GM23338 (cell line): ENCODE measurements around the gene SRP68.

ENCODE experiments used
- CREB1 ChIP-seq: fragments of 250-450 bp; sonication (Bioruptor Pico); IDR thresholded peaks from 2 replicates; pipeline ENCODE4 v1.5.0; 2020; ENCODE audit warnings: low read depth, mild to moderate bottlenecking, moderate library complexity
- CTCF ChIP-seq, 2 experiments: fragments of 200-600 bp in 1 of 2; sonication (generic) in 1 of 2; conservative IDR thresholded peaks; 2 replicates each; pipeline versions ENCODE4 v1.5.1 to v1.6.1; 2016 to 2017; ENCODE audit warnings: antibody characterized with exemption in 2 of 2, low read depth in 2 of 2, mild to moderate bottlenecking in 2 of 2, moderate library complexity in 1 of 2
- EZH2 ChIP-seq: fragments of 200-600 bp; sonication (generic); IDR thresholded peaks from one replicate; pipeline ENCODE4 v1.8.0; 2017; ENCODE audit warnings: antibody characterized with exemption, mild to moderate bottlenecking, low read depth; ENCODE audit not compliant: unreplicated experiment
- EZH2phosphoT487 ChIP-seq: fragments of 200-600 bp; sonication (generic); IDR thresholded peaks from one replicate; pipeline ENCODE4 v1.8.1; 2018; ENCODE audit warnings: antibody characterized with exemption; ENCODE audit not compliant: unreplicated experiment
- JUNB ChIP-seq: IDR thresholded peaks from one replicate; pipeline ENCODE4 v1.6.1; 2016; ENCODE audit warnings: antibody characterized with exemption; ENCODE audit not compliant: unreplicated experiment
- POLR2AphosphoS5 ChIP-seq: IDR thresholded peaks from 2 replicates; pipeline ENCODE4 v1.6.1; 2016; ENCODE audit warnings: antibody characterized with exemption, low read depth
- REST ChIP-seq: IDR thresholded peaks from one replicate; pipeline ENCODE4 v1.6.1; 2018; ENCODE audit warnings: antibody characterized with exemption; ENCODE audit not compliant: unreplicated experiment
- STAT1 ChIP-seq: IDR thresholded peaks from one replicate; pipeline ENCODE4 v1.6.1; 2016; ENCODE audit warnings: antibody characterized with exemption; ENCODE audit not compliant: unreplicated experiment
- ZNF462 ChIP-seq: fragments of 250-450 bp; sonication (Bioruptor Pico); IDR thresholded peaks from 2 replicates; pipeline ENCODE4 v1.5.0; 2020; ENCODE audit warnings: mild to moderate bottlenecking, moderate library complexity

GRCh38 chr17:76026714-76027158 is 45.6 kb downstream of the SRP68 start:
- no peak for TF ChIP-seq CTCF (conservative IDR thresholded peaks at IDR 0.05; ENCODE audit: low read depth in 2 of 2)
- no peak for TF ChIP-seq EZH2
- TF ChIP-seq REST, result no peak
- no peak for TF ChIP-seq EZH2phosphoT487
- TF ChIP-seq POLR2AphosphoS5, result no peak
- no peak for TF ChIP-seq JUNB
- TF ChIP-seq STAT1, result no peak
- TF ChIP-seq ZNF462, result no peak
- no peak for TF ChIP-seq CREB1 (CRISPR knock-in tag)
